Heart left ventricle (tissue), 13 donors: ENCODE measurements around the gene ZMIZ1.

Source experiments
- CTCF ChIP-seq, 12 donors: fragments of 200-600 bp; sonication (generic) in 4 of 12; IDR thresholded peaks; one replicate each; pipeline versions ENCODE4 v1.5.0 to v1.8.0; 2018 to 2022; ENCODE audit warnings: antibody characterized with exemption in 12 of 12, mild to moderate bottlenecking in 5 of 12
- POLR2A ChIP-seq, 2 donors: fragments of 450-650 bp; IDR thresholded peaks; one replicate each; pipeline ENCODE4 v1.6.1; 2017; ENCODE audit warnings: antibody characterized with exemption in 2 of 2, mild to moderate bottlenecking in 2 of 2, moderate library complexity in 2 of 2
- donor health status: ischemic (EF 13 %, LVEDD 7.1; RV severe dilation, severe dysfunction).
- donor health status: DM: no; HTN: yes; CAD: no.
- donor health status: DM: no; HTN: no; CAD: no.
- donor health status: ischemic (EF 25% LVEDD 6.9; RV normal size, moderate dysfunction).
- donor health status: ischemic (EF 25% LVEDD 5.7; RV mildly dilated, moderate dysfunction).
- donor health status: ischemic (EF 35%, LVEDD 5.7; RV mildly dilated, moderate dysfunction).
- donor health status: nonischemic (EF 11% LVEDD 7.7; RV severe dilation, severe dysfunction).
- donor health status: DM: yes; HTN: yes; CAD: no.
- donor health status: PGD.
- donor health status: ischemic (EF 29% LVEDD 5.4; RV normal size, mild dysfunction).
- donor health status: nonischemic (EF 23%, LVEDD 6.1; RV moderate dilation, normal function).

DNA sequence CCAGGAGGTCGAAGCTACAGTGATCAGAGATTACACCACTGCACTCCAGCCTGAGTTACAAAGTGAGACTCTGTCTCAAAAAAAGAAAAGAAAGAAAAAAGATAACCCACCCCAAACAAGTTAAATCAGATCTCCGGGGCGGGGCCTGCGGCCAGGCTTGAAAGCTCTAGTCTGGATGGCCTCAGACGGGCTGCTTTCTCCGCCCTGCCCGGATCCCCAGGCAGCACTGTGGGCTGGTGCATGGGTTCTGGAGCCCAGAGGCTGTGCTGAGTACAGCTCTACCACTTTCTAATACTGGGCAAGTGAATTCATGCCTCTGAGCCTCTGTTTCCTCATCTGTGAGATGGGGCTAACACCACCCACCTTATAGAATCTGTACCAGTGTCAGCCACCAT lies 83.7 kb downstream of the ZMIZ1 start:
- TF ChIP-seq CTCF (IDR thresholded peaks at IDR 0.05): no peak
- no peak for TF ChIP-seq POLR2A (IDR thresholded peaks at IDR 0.05)
